Lung (tissue), 12 donors: Measurements from ENCODE around the gene CDKAL1. TPM values are rescaled to one million over a fixed set of nuclear protein-coding genes. Genes with fewer than 3 reads are reported as not detected.

ENCODE experiments used
- ATAC-seq: fragments of 200-7000 bp; cut with Tn5 transposase; one replicate; pipeline ENCODE4 v1.9.1; 2020; ENCODE audit warnings: moderate number of reproducible peaks; ENCODE audit not compliant: insufficient read depth, low FRiP score
- DNase-seq, 3 donors: peaks; one replicate each; pipeline ENCODE4 v3.0.0-alpha.2; 2013 to 2017
- H3K27ac ChIP-seq, 2 donors: one replicate each; pipeline ENCODE4 v1.5.1; 2013; ENCODE audit warnings: mild to moderate bottlenecking in 2 of 2, moderate library complexity in 2 of 2, control low read depth in 1 of 2, inconsistent platforms in 1 of 2, low read depth in 1 of 2, low read length in 1 of 2
- H3K27me3 ChIP-seq, 3 donors: one replicate each; pipeline ENCODE4 v1.5.1; 2013; ENCODE audit warnings: low read length in 2 of 3; ENCODE audit not compliant: control insufficient read depth in 3 of 3, insufficient read depth in 3 of 3
- H3K36me3 ChIP-seq, 4 donors: one replicate each; pipeline ENCODE4 v1.5.1; 2013; ENCODE audit warnings: low read length in 4 of 4, mild to moderate bottlenecking in 1 of 4, moderate library complexity in 1 of 4; ENCODE audit not compliant: control insufficient read depth in 4 of 4, insufficient read depth in 4 of 4
- H3K4me1 ChIP-seq, 5 donors: one replicate each; pipeline ENCODE4 v1.5.1; 2013; ENCODE audit warnings: low read length in 5 of 5, mild to moderate bottlenecking in 2 of 5, moderate library complexity in 1 of 5; ENCODE audit not compliant: control insufficient read depth in 5 of 5, insufficient read depth in 5 of 5
- H3K4me3 ChIP-seq: one replicate; pipeline ENCODE4 v1.5.1; 2013; ENCODE audit warnings: mild to moderate bottlenecking, control low read depth, moderate library complexity
- H3K9ac ChIP-seq, 2 donors: one replicate each; pipeline ENCODE4 v1.5.1; 2013; ENCODE audit warnings: low read length in 2 of 2, control low read depth in 1 of 2; ENCODE audit not compliant: insufficient read depth in 1 of 2
- H3K9me3 ChIP-seq, 4 donors: one replicate each; pipeline ENCODE4 v1.5.1; 2013; ENCODE audit warnings: low read length in 3 of 4, mild to moderate bottlenecking in 1 of 4, moderate library complexity in 1 of 4; ENCODE audit not compliant: control insufficient read depth in 4 of 4, insufficient read depth in 3 of 4
- CTCF ChIP-seq: IDR thresholded peaks from 2 replicates; pipeline ENCODE4 v1.5.1; 2012; ENCODE audit warnings: mild to moderate bottlenecking; ENCODE audit errors: control extremely low read depth, extremely low read depth
- WGBS, 2 donors: extraction: QIAGEN DNeasy Blood & Tissue Kit; methylation state at CpG; one replicate each; pipeline ENCODE4 v1.1.7; 2013; 5-methylcytosine and 5-hydroxymethylcytosine counted together
- polyA plus RNA-seq, 2 donors: library from polyadenylated mRNA; stranded (reverse); fragments of 200-250 nt; gene quantifications; one replicate each; pipeline ENCODE4 v1.2.1, GENCODE V29; 2013
- total RNA-seq, 2 donors: library from RNA; depleted of rRNA in 1 of 2; stranded (reverse); fragments of >200 nt in 1 of 2; gene quantifications; one replicate each; pipeline ENCODE4 v1.2.1, GENCODE V29; 2014 to 2021
- donor health status: control.
- donor health status: control.
- donor health status: Bipolar disorder and iron deficiency.
- donor health status: healthy.
- donor health status: DM: yes; HTN: yes; CAD: no.

CDKAL1 gene
- total and polyA plus RNA-seq, 4 donors, result 4.0 to 39.0 (median 10.0) TPM

- Histone ChIP-seq H3K4me3 (no peak overlapping the region), H3K27me3 (no peaks in the 10 kb centered on the region), H3K4me1 (peaks cover 0 to 4% (median 0%) of the 10 kb centered on the region in 5 donors), H3K36me3 (peaks cover 0 to 1% (median 0%) of the 10 kb centered on the region in 4 donors), H3K9ac (no peak overlapping the region), H3K9me3 (no peaks in the 10 kb centered on the region), H3K27ac (no peak overlapping the region)
- 74 to 89% methylated on average over 3 of the region's 3 CpGs for WGBS, 2 donors
- no peak for TF ChIP-seq CTCF
- DNase-seq, result no peak
- no peak for ATAC-seq
Observed at GRCh38 chr6:20732896-20733295, 198.6 kb downstream of the CDKAL1 start.

GRCh38 chr6:20737912-20738311 is 203.7 kb downstream of the CDKAL1 start:
- H3K4me1 ChIP-seq, result no peaks in the 10 kb centered on the region
- no peaks in the 10 kb centered on the region for H3K27me3 ChIP-seq
- no peak overlapping the region for H3K4me3 ChIP-seq
- H3K9me3 ChIP-seq, result peaks cover 0 to 6% (median 0%) of the 10 kb centered on the region in 4 donors
- TF ChIP-seq CTCF, result no peak
- DNase-seq (no peak), ATAC-seq (no peak)
- no peak overlapping the region for H3K27ac ChIP-seq
- WGBS, 2 donors, result 89 to 94% methylated on average over 3 of the region's 3 CpGs
- no peak overlapping the region for H3K9ac ChIP-seq
- H3K36me3 ChIP-seq, result peaks cover 0 to 4% (median 2%) of the 10 kb centered on the region in 4 donors

- ATAC-seq, result no peak
- no peak for TF ChIP-seq CTCF
- Histone ChIP-seq H3K9me3 (peaks cover 0 to 6% (median 0%) of the 10 kb centered on the region in 4 donors), H3K27ac (no peak overlapping the region), H3K9ac (no peak overlapping the region), H3K36me3 (peaks cover 0 to 4% (median 2%) of the 10 kb centered on the region in 4 donors), H3K4me1 (no peaks in the 10 kb centered on the region), H3K4me3 (no peak overlapping the region), H3K27me3 (no peaks in the 10 kb centered on the region)
- WGBS, 2 donors, result 96 to 97% methylated on average over 4 of the region's 4 CpGs
- no peak for DNase-seq
Observed at GRCh38 chr6:20740088-20740487, 205.8 kb downstream of the CDKAL1 start.

GRCh38 chr6:20740727-20741126 is 206.5 kb downstream of the CDKAL1 start:
- ATAC-seq, result no peak
- Histone ChIP-seq H3K27me3 (no peaks in the 10 kb centered on the region), H3K36me3 (peaks cover 0 to 4% (median 2%) of the 10 kb centered on the region in 4 donors), H3K9ac (no peak overlapping the region), H3K27ac (no peak overlapping the region), H3K4me1 (no peaks in the 10 kb centered on the region), H3K4me3 (no peak overlapping the region), H3K9me3 (peaks cover 0 to 6% (median 0%) of the 10 kb centered on the region in 4 donors)
- no peak for TF ChIP-seq CTCF
- WGBS, 2 donors, result 88% methylated on average over 4 of the region's 4 CpGs
- no peak for DNase-seq
